Mesendoderm (in vitro differentiated cells): ENCODE results near the gene SHC4.

Experiments used
- DNase-seq: peaks from one replicate; pipeline ENCODE4 v3.0.0; 2013
- H2AK5ac ChIP-seq: 2 replicates; pipeline ENCODE4 v1.6.1; 2013; ENCODE audit warnings: low read length, inconsistent platforms
- H2BK120ac ChIP-seq: 2 replicates; pipeline ENCODE4 v1.6.1; 2013; ENCODE audit warnings: low read depth, mild to moderate bottlenecking, low read length, moderate library complexity, mixed read lengths
- H2BK15ac ChIP-seq: replicated peaks from 2 replicates; pipeline ENCODE4 v1.6.1; 2013; ENCODE audit warnings: low read depth, mild to moderate bottlenecking, moderate library complexity
- H2BK5ac ChIP-seq: 2 replicates; pipeline ENCODE4 v1.6.1; 2013; ENCODE audit warnings: low read length, inconsistent platforms
- H3K18ac ChIP-seq: 2 replicates; pipeline ENCODE4 v1.6.1; 2013; ENCODE audit warnings: mild to moderate bottlenecking, low read length, mixed read lengths
- H3K23ac ChIP-seq: one replicate; pipeline ENCODE4 v1.6.1; 2013; ENCODE audit warnings: low read length
- H3K27ac ChIP-seq: 2 replicates; pipeline ENCODE4 v1.5.1; 2013; ENCODE audit warnings: low read depth, mild to moderate bottlenecking, inconsistent platforms, low read length, moderate library complexity
- H3K27me3 ChIP-seq: 2 replicates; pipeline ENCODE4 v1.6.1; 2013; ENCODE audit warnings: low read length, control low read depth, mild to moderate bottlenecking, inconsistent platforms; ENCODE audit not compliant: insufficient read depth, poor library complexity
- H3K36me3 ChIP-seq: 2 replicates; pipeline ENCODE4 v1.6.1; 2013; ENCODE audit warnings: low read length, inconsistent platforms; ENCODE audit not compliant: control insufficient read depth, insufficient read depth
- H3K4ac ChIP-seq: one replicate; pipeline ENCODE4 v1.6.1; 2013; ENCODE audit warnings: low read depth, mild to moderate bottlenecking, low read length, moderate library complexity
- H3K4me1 ChIP-seq: 2 replicates; pipeline ENCODE4 v1.6.1; 2013; ENCODE audit warnings: low read depth, low read length, inconsistent platforms; ENCODE audit not compliant: control insufficient read depth
- H3K4me2 ChIP-seq: 2 replicates; pipeline ENCODE4 v1.6.1; 2013; ENCODE audit warnings: low read length
- H3K4me3 ChIP-seq: 2 replicates; pipeline ENCODE4 v1.5.1; 2013; ENCODE audit warnings: mild to moderate bottlenecking, low read length
- H3K56ac ChIP-seq: one replicate; pipeline ENCODE4 v1.6.1; 2013; ENCODE audit warnings: low read length
- H3K79me1 ChIP-seq: 2 replicates; pipeline ENCODE4 v1.6.1; 2013; ENCODE audit warnings: low read length, inconsistent platforms
- H3K79me2 ChIP-seq: 2 replicates; pipeline ENCODE4 v1.6.1; 2013; ENCODE audit warnings: mild to moderate bottlenecking, low read length; ENCODE audit not compliant: control insufficient read depth, insufficient read depth
- H3K9ac ChIP-seq: 2 replicates; pipeline ENCODE4 v1.6.1; 2013; ENCODE audit warnings: low read length, inconsistent platforms
- H4K5ac ChIP-seq: one replicate; pipeline ENCODE4 v1.6.1; 2013; ENCODE audit warnings: low read length
- H4K8ac ChIP-seq: one replicate; pipeline ENCODE4 v1.6.1; 2013; ENCODE audit warnings: low read depth, mild to moderate bottlenecking, control low read depth, low read length, moderate library complexity
- WGBS: extraction: QIAGEN DNeasy Blood & Tissue Kit; methylation state at CpG from one replicate; pipeline ENCODE4 v1.1.7; 2013; ENCODE audit warnings: low lambda C conversion rate, missing lambda C conversion rate; ENCODE audit not compliant: insufficient coverage; ENCODE audit errors: extremely low coverage; 5-methylcytosine and 5-hydroxymethylcytosine counted together

SHC4 gene

DNA sequence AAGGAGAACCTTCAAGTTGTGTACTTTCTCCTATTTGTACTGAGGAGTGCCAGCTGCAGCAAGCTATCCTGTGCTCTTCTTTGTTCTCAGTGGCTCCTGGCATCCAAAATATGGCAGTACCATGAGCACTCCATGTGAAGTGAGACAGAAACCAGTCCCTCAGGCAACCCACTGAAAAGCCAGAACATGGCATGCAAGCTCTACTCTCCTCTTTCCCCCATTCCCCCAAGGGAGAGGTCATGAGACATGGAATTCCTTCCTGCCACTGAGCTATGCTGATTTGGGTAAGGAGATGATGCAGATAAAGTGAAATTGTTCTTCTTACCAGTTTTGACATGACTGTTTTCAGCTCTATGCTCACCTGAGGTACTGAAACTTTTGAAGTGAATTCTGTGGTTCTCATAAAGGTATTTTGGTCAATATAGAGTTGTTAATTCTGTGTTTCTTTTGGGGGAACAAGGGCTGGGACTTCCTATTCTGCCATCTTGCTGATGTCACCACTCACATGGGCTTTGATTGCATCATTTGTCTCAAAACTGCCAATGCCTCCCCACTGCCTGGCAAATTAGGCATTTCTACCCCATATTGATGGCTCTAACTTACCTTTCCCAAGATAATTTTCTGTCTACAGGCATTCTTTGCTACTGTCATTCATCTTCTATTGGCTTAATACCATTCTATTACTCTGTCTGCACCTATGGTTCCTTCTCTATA is 130.0 kb downstream of the SHC4 start:
- no peak overlapping the region for H3K18ac ChIP-seq
- no peak overlapping the region for H2BK15ac ChIP-seq
- no peak overlapping the region for H4K8ac ChIP-seq
- no peak overlapping the region for H2BK5ac ChIP-seq
- no peak overlapping the region for H3K56ac ChIP-seq
- H3K4me1 ChIP-seq, result no peaks in the 10 kb centered on the region
- H3K23ac ChIP-seq, result no peak overlapping the region
- H3K79me2 ChIP-seq, result no peaks in the 10 kb centered on the region
- no peaks in the 10 kb centered on the region for H3K36me3 ChIP-seq
- H3K9ac ChIP-seq, result no peak overlapping the region
- no peak overlapping the region for H3K4ac ChIP-seq
- DNase-seq, result peak; percentile 45
- H3K4me2 ChIP-seq, result no peak overlapping the region
- H3K27ac ChIP-seq, result no peak overlapping the region
- H4K5ac ChIP-seq, result no peak overlapping the region
- H3K27me3 ChIP-seq, result no peaks in the 10 kb centered on the region
- no peak overlapping the region for H2AK5ac ChIP-seq
- no peaks in the 10 kb centered on the region for H3K79me1 ChIP-seq
- H2BK120ac ChIP-seq, result no peak overlapping the region
- no peak overlapping the region for H3K4me3 ChIP-seq

DNA sequence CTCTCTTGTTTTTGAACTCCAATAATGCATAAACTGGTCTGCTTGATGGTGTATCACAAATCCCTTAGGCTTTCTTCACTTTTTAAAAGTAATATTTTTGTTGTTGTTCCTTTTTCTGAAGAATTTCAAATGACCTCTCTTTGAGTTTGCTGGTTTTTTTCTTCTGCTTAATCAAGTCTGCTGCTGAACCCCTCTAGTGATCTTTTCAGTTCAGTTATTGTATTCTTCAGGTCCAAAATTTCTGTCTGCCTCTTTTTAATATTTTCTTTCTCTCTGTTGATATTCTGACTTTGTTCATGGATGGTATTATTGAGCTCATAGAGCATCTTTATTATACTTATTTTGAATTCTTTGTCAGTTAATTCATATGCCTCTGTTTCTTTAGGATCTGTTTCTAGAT is 131.1 kb downstream of the SHC4 start:
- no peak for DNase-seq
- no peak overlapping the region for H3K18ac ChIP-seq
- H3K9ac ChIP-seq, result no peak overlapping the region
- no peak overlapping the region for H3K56ac ChIP-seq
- no peak overlapping the region for H2AK5ac ChIP-seq
- no peak overlapping the region for H3K27ac ChIP-seq
- H3K4me1 ChIP-seq, result no peaks in the 10 kb centered on the region
- H3K79me2 ChIP-seq, result no peaks in the 10 kb centered on the region
- no peak overlapping the region for H2BK120ac ChIP-seq
- no peaks in the 10 kb centered on the region for H3K27me3 ChIP-seq
- H4K5ac ChIP-seq, result no peak overlapping the region
- H3K4ac ChIP-seq, result no peak overlapping the region
- H3K36me3 ChIP-seq, result no peaks in the 10 kb centered on the region
- no peak overlapping the region for H2BK5ac ChIP-seq
- no peak overlapping the region for H3K23ac ChIP-seq
- H3K4me3 ChIP-seq, result no peak overlapping the region
- H4K8ac ChIP-seq, result no peak overlapping the region
- no peak overlapping the region for H2BK15ac ChIP-seq
- no peak overlapping the region for H3K4me2 ChIP-seq
- no peaks in the 10 kb centered on the region for H3K79me1 ChIP-seq

DNA sequence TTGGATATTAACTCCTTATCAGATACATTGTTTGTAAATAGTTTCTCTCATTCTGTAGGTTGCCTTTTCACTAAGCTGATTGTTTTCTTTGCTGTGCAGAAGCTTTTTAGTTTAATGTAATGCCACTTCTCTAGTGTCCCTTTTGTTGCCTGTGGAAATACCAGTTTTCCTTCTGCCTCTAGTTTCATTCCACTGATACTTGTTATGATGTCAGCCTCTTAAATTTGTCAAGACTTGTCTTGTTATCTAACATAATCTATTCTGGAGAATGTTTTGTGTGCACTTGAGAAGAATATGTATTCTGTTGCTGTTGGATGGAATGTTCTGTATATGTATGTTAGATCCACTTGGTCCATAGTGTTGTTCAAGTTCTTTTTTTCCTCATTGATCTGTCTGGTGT is 134.8 kb downstream of the SHC4 start:
- no peaks in the 10 kb centered on the region for H3K36me3 ChIP-seq
- H3K27me3 ChIP-seq, result no peaks in the 10 kb centered on the region

DNA sequence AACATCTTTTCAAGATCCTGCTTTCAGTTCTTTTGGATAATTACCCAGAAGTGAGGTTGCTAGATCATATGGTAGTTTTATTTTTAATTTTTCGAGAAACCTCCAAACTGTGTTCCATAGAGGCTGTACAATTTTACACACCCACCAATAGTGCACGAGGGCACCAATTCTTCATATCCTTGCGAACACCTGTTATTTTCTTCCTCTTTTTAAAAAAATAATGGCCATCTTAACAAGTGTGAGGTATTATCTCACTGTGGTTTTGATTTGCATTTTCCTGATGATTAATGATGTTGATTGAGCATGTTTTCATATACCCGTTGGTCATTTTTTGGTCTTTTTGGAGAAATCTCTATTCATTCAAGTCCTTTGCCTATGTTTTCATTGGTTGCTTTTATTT is 135.2 kb downstream of the SHC4 start:
- no peak overlapping the region for H3K27ac ChIP-seq
- DNase-seq, result no peak
- WGBS, result no CpG with 5 or more reads among the region's 4 CpGs

More for the DNA sequence above, 134.8 kb downstream of the SHC4 start:
- Histone ChIP-seq H3K4me2 (no peak overlapping the region), H2AK5ac (no peak overlapping the region), H2BK5ac (no peak overlapping the region), H3K79me1 (no peaks in the 10 kb centered on the region), H4K8ac (no peak overlapping the region), H3K4me3 (no peak overlapping the region), H3K56ac (no peak overlapping the region), H3K4ac (no peak overlapping the region), H4K5ac (no peak overlapping the region), H2BK15ac (no peak overlapping the region), H3K18ac (no peak overlapping the region), H3K27ac (no peak overlapping the region), H3K9ac (no peak overlapping the region), H2BK120ac (no peak overlapping the region), H3K23ac (no peak overlapping the region), H3K79me2 (no peaks in the 10 kb centered on the region), H3K4me1 (no peaks in the 10 kb centered on the region)
- no peak for DNase-seq

DNA sequence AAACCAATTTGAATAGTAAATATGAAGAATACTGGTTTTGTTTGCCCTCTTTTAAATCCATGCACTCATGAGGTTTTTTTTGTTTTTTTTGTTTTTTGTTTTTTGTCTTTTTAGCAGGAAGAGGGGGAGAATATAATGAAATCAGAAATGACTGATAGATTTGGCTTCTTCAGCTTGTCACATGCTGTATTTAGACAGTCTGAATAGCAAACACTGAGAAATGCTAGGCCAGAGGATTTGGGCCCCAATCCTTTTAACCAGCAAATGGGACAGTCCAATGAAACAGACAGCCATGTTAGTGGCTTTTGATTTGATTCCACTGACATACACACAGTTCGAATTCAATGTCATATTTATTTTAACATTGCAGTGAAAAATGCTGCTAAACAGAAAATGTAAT is 138.6 kb downstream of the SHC4 start:
- no peak overlapping the region for H3K56ac ChIP-seq
- H3K79me2 ChIP-seq, result no peaks in the 10 kb centered on the region
- no peak overlapping the region for H2BK5ac ChIP-seq
- H3K4me3 ChIP-seq, result no peak overlapping the region
- H3K4me1 ChIP-seq, result no peaks in the 10 kb centered on the region
- H3K27me3 ChIP-seq, result no peaks in the 10 kb centered on the region
- WGBS, result no CpG with 5 or more reads among the region's 1 CpG
- no peak overlapping the region for H4K5ac ChIP-seq
- no peak overlapping the region for H4K8ac ChIP-seq
- H3K36me3 ChIP-seq, result no peaks in the 10 kb centered on the region
- no peak overlapping the region for H2BK120ac ChIP-seq
- H3K9ac ChIP-seq, result no peak overlapping the region
- no peak overlapping the region for H3K4ac ChIP-seq
- H3K27ac ChIP-seq, result no peak overlapping the region
- H2BK15ac ChIP-seq, result no peak overlapping the region
- DNase-seq, result no peak
- no peak overlapping the region for H3K4me2 ChIP-seq
- H3K79me1 ChIP-seq, result no peaks in the 10 kb centered on the region
- H3K18ac ChIP-seq, result no peak overlapping the region
- no peak overlapping the region for H3K23ac ChIP-seq
- no peak overlapping the region for H2AK5ac ChIP-seq

More for the DNA sequence above, 135.2 kb downstream of the SHC4 start:
- no peak overlapping the region for H4K8ac ChIP-seq
- no peak overlapping the region for H3K9ac ChIP-seq
- no peak overlapping the region for H2BK120ac ChIP-seq
- H2BK5ac ChIP-seq, result no peak overlapping the region
- H2BK15ac ChIP-seq, result no peak overlapping the region
- H3K4me2 ChIP-seq, result no peak overlapping the region
- no peaks in the 10 kb centered on the region for H3K36me3 ChIP-seq
- H4K5ac ChIP-seq, result no peak overlapping the region
- no peak overlapping the region for H3K56ac ChIP-seq
- H3K79me2 ChIP-seq, result no peaks in the 10 kb centered on the region
- no peaks in the 10 kb centered on the region for H3K4me1 ChIP-seq
- H3K79me1 ChIP-seq, result no peaks in the 10 kb centered on the region
- H3K4ac ChIP-seq, result no peak overlapping the region
- no peak overlapping the region for H3K23ac ChIP-seq
- no peak overlapping the region for H3K18ac ChIP-seq
- no peak overlapping the region for H3K4me3 ChIP-seq
- no peaks in the 10 kb centered on the region for H3K27me3 ChIP-seq
- no peak overlapping the region for H2AK5ac ChIP-seq

DNA sequence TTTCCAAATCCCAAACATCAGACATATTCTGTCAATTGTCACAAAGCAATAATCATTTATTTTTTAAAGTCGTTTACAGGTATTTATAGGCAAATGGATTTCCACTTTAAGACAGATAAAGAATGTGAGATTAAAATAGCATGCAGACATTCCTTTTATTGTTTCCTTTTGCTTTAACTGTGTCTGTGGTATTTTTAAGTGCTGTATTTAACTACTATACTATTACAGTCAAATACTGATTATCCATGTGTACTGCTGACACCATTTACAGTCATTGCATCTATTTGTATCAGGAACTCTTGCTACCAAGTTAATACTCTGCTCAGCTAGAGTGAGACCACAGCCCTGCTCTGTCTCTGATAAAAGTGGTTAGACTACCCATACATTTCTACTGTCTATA is 140.0 kb downstream of the SHC4 start:
- no peak overlapping the region for H2BK15ac ChIP-seq
- H3K4ac ChIP-seq, result no peak overlapping the region
- no peak overlapping the region for H3K18ac ChIP-seq
- no peaks in the 10 kb centered on the region for H3K27me3 ChIP-seq
- H4K8ac ChIP-seq, result no peak overlapping the region
- no peaks in the 10 kb centered on the region for H3K36me3 ChIP-seq
- no peaks in the 10 kb centered on the region for H3K4me1 ChIP-seq
- H2BK5ac ChIP-seq, result no peak overlapping the region
- no peak overlapping the region for H2AK5ac ChIP-seq
- H3K23ac ChIP-seq, result no peak overlapping the region
- no CpG with 5 or more reads among the region's 1 CpG for WGBS
- H3K4me2 ChIP-seq, result no peak overlapping the region
- H3K79me2 ChIP-seq, result no peaks in the 10 kb centered on the region
- H3K4me3 ChIP-seq, result no peak overlapping the region
- no peak for DNase-seq
- H3K79me1 ChIP-seq, result no peaks in the 10 kb centered on the region
- no peak overlapping the region for H4K5ac ChIP-seq
- H3K9ac ChIP-seq, result no peak overlapping the region
- no peak overlapping the region for H2BK120ac ChIP-seq
- H3K56ac ChIP-seq, result no peak overlapping the region
- H3K27ac ChIP-seq, result no peak overlapping the region
